HG03354 (cell line): Measurements from ENCODE around the gene MPV17.
"Not testable (repeated sequence)": the region's sequence is repeated elsewhere in the genome, so short reads cannot be mapped to it uniquely, and the experiment has no call there.

Experiments
- ATAC-seq: cut with Tn5 transposase; IDR thresholded peaks from one replicate; pipeline ENCODE4 v1.9.1; 2021; ENCODE audit warnings: mild to moderate bottlenecking; ENCODE audit not compliant: unreplicated experiment, poor library complexity, severe bottlenecking

Gene MPV17

GRCh38 chr2:27322766-27323595 is at the start of gene MPV17:
Gene MPV17, minus strand, starts transcription at chr2:27323097. Its CDS starts 580 bp downstream, at chr2:27322517.
- ATAC-seq: peak; percentile 94

- ATAC-seq: peak; percentile 34
Observed at GRCh38 chr2:27370816-27371620, 48.1 kb upstream of the MPV17 start.

GRCh38 chr2:27370026-27370815 is 47.3 kb upstream of the MPV17 start, which contains the start of the genes EIF2B4 and SNX17:
Gene EIF2B4, minus strand, starts transcription at chr2:27370338. Its CDS starts 24 bp downstream, at chr2:27370314.
Gene SNX17, plus strand, starts transcription at chr2:27370616. Its CDS starts 128 bp downstream, at chr2:27370744.
- peak; percentile 89 for ATAC-seq

- no peak for ATAC-seq
Observed at GRCh38 chr2:27369471-27370025, 46.7 kb upstream of the MPV17 start.

GRCh38 chr2:27363933-27364332 is 41.0 kb upstream of the MPV17 start:
- ATAC-seq: no peak

GRCh38 chr2:27362678-27363420 is 40.0 kb upstream of the MPV17 start:
- ATAC-seq: no peak

- peak; percentile 89 for ATAC-seq
Observed at GRCh38 chr2:27356382-27357181, 33.7 kb upstream of the MPV17 start, which contains the start of gene GTF3C2. Gene GTF3C2, minus strand, starts transcription at chr2:27356764. Its CDS starts 13,210 bp downstream, at chr2:27343554.

- peak; percentile 42 for ATAC-seq
Observed at GRCh38 chr2:27356056-27356381, 33.1 kb upstream of the MPV17 start.

GRCh38 chr2:27354597-27354927 is 31.7 kb upstream of the MPV17 start:
- no peak for ATAC-seq

GRCh38 chr2:27353762-27354596 is 31.1 kb upstream of the MPV17 start:
- no peak for ATAC-seq

GRCh38 chr2:27353386-27353761 is 30.5 kb upstream of the MPV17 start:
- ATAC-seq: not testable (repeated sequence)

GRCh38 chr2:27351802-27352598 is 29.1 kb upstream of the MPV17 start:
- no peak for ATAC-seq

- ATAC-seq: no peak
Observed at GRCh38 chr2:27350106-27350693, 27.3 kb upstream of the MPV17 start.

GRCh38 chr2:27347641-27348040 is 24.7 kb upstream of the MPV17 start:
- ATAC-seq: no peak

- no peak for ATAC-seq
Observed at GRCh38 chr2:27336173-27336572, 13.3 kb upstream of the MPV17 start.

GRCh38 chr2:27335311-27335710 is 12.4 kb upstream of the MPV17 start:
- ATAC-seq: no peak
